ENCODE results near the gene CPO.

CPO gene

DNA sequence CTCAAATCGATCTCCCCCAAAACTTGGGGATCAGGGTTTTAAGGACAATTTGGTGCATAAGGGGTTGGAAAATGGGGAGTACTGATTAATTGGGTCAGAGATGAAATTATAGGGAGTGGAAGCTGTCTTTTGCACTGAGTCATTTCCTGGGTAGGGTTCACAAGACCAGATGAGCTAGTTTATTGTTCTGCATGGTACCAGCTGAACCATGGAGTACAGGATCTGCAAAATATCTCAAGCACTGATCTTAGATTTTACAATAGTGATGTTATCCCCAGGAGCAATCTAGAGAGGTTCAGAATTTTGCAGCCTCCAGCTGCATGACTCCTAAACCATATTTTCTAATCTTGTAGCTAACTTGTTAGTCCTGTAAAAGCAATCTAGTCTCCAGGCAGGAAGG lies 73.1 kb downstream of the CPO start:
- no peak for DNase-seq (ENCODE audit: low read depth in 2 of 2, low spot score in 1 of 2)

DNA sequence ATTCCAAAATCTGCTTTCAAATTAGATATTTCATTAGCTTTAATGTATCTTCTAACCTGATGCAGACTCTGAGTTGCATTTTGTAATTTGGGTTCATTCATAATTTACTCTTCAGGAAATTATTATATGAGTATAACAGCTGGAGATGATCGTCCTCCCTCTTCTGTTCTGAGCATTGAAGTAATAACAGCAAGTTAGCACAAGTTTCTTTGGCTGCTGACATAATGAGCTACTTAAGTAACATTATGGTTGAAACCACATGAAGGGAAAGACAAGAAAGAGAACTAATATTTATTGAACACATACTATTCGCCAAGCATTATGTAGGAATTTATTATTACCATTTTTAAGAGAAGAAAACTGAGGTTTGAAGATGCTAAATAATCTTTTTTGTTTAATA lies 75.1 kb downstream of the CPO start:
- DNase-seq (ENCODE audit: low read depth in 2 of 2, low spot score in 1 of 2), result no peak

DNA sequence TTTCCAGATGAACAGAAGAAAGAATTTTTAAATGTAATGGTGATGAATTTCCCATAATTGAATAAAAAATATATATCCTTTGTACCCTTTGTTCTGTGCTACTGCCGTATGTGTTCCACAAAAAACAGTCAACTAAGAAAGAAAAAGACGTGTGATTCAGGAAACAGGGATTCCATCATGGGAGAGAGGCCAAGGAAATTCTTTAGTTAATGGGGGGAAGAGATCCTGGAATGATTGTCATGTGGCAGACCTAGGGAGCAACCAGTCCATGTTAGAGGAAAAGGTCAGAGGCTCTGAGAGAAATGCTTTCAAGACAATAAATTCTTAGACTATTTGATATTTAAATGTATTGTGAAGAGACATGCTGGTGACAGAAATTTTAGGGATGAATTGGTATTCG lies 76.6 kb downstream of the CPO start:
- DNase-seq (ENCODE audit: low read depth in 2 of 2, low spot score in 1 of 2), result no peak
